Muscle of leg (tissue), 11 donors: ENCODE results near the gene NFIC. TPM values are rescaled to one million over a fixed set of nuclear protein-coding genes. Genes with fewer than 3 reads are reported as not detected.
"Not testable (repeated sequence)": the region's sequence is repeated elsewhere in the genome, so short reads cannot be mapped to it uniquely, and the experiment has no call there.

Source experiments
- DNase-seq: peaks from one replicate; pipeline ENCODE4 v3.0.0; 2013
- H3K27ac ChIP-seq: one replicate; pipeline ENCODE4 v1.5.1; 2013; ENCODE audit warnings: mild to moderate bottlenecking, low read length, control low read depth
- H3K27me3 ChIP-seq: one replicate; pipeline ENCODE4 v1.6.1; 2013; ENCODE audit warnings: low read length; ENCODE audit not compliant: control insufficient read depth, insufficient read depth
- H3K36me3 ChIP-seq: one replicate; pipeline ENCODE4 v1.6.1; 2013; ENCODE audit warnings: low read length; ENCODE audit not compliant: control insufficient read depth, insufficient read depth
- H3K4me1 ChIP-seq: one replicate; pipeline ENCODE4 v1.6.1; 2013; ENCODE audit warnings: low read length; ENCODE audit not compliant: control insufficient read depth, insufficient read depth
- H3K4me3 ChIP-seq: one replicate; pipeline ENCODE4 v1.5.1; 2013; ENCODE audit warnings: low read length, control low read depth
- H3K9me3 ChIP-seq: replicated peaks from 2 replicates; pipeline ENCODE4 v1.6.1; 2013; ENCODE audit warnings: low read depth, low read length; ENCODE audit not compliant: control insufficient read depth
- WGBS: methylation state at CpG from one replicate; pipeline ENCODE4 v1.1.5; 2013; ENCODE audit warnings: missing lambda C conversion rate; ENCODE audit not compliant: insufficient coverage; 5-methylcytosine and 5-hydroxymethylcytosine counted together
- polyA plus RNA-seq, 8 donors: library from polyadenylated mRNA; unstranded; fragments of 120-200 nt; gene quantifications; one replicate each; pipeline versions ENCODE4 v1.2.1 to v1.2.3, GENCODE V29; 2013; ENCODE audit warnings: inconsistent platforms in 1 of 8, low replicate concordance in 1 of 8; ENCODE audit not compliant: insufficient read length in 8 of 8, insufficient read depth in 1 of 8
- total RNA-seq: library from RNA; stranded (reverse); fragments of 120-200 nt; gene quantifications from one replicate; pipeline ENCODE4 v1.2.4, GENCODE V29; 2013

NFIC gene
- total and polyA plus RNA-seq, 9 donors: 18.4 to 54.5 (median 47.0) TPM

DNA sequence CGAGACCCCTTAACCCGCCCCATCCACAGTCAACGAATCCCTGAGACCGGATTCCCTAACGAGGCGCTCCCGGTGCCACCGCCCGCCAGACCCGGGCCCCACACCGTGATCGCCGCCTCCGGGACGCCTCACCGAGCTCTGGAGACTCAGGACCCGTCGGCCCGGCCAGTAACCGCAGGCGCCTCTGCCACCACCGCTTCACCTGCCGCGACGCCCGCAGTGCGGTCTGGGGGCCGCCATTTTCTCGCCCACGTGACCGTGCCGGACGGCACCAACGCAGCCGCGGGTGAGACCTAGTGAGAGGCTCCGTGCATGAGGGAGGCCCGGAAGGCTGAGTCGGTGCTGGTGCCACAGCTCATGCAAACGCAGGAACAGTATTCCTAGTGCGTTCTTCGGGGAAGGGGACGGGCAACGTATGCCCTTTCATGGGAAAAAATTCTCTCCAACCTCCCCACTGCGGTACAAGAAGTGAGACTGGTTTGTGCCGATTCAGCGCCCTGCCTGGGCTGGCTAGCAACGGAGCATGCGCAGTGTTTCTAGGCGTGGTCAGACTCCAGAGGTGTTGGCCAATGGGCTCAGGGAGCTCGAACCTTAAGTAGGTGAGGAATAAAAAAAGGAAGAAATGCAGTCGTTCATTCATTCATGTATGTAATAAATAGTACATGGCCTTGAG, 134.2 kb downstream of the NFIC start, which contains the start of gene DOHH:
Gene DOHH, minus strand, starts transcription at position 246 of the 673 bp plus-strand sequence. CDS start 3,860 bp downstream, outside the sequence.
- peak within 1 kb of the TSS; percentile 93 for H3K27ac ChIP-seq
- peaks cover 13% of the 10 kb centered on the region for H3K4me1 ChIP-seq
- no peaks in the 10 kb centered on the region for H3K27me3 ChIP-seq
- peaks cover 26% of the 10 kb centered on the region for H3K36me3 ChIP-seq
- H3K4me3 ChIP-seq: peak within 1 kb of the TSS; percentile 88
- peak; percentile 98 for DNase-seq
- H3K9me3 ChIP-seq: no peaks in the 10 kb centered on the region
- under 1% methylated on average over 43 of the region's 52 CpGs for whole genome bisulfite sequencing

DNA sequence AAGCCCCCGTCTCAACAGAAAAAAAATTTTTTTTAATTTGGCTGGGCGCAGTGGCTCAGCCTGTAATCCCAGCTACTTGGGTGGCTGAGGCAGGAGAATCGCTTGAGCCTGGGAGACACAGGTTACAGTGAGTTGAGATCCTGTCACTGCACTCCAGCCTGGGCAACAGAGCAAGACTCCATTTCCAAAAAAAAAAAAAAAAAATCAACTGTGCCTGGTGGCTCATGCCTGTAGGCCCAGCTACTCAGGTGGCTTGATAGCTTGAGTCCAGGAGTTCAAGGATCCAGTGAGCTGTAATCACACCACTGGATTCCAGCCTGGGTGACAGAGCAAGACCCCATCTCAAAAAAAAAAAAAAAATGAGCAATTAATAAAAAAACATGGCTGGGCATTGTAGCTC, 135.4 kb downstream of the NFIC start:
- Histone ChIP-seq H3K4me3 (no peak overlapping the region), H3K9me3 (no peaks in the 10 kb centered on the region), H3K27me3 (no peaks in the 10 kb centered on the region), H3K4me1 (peaks cover 15% of the 10 kb centered on the region), H3K36me3 (peaks cover 14% of the 10 kb centered on the region), H3K27ac (no peak overlapping the region)
- DNase-seq: no peak
- WGBS: 94% methylated on average over 3 of the region's 3 CpGs

DNA sequence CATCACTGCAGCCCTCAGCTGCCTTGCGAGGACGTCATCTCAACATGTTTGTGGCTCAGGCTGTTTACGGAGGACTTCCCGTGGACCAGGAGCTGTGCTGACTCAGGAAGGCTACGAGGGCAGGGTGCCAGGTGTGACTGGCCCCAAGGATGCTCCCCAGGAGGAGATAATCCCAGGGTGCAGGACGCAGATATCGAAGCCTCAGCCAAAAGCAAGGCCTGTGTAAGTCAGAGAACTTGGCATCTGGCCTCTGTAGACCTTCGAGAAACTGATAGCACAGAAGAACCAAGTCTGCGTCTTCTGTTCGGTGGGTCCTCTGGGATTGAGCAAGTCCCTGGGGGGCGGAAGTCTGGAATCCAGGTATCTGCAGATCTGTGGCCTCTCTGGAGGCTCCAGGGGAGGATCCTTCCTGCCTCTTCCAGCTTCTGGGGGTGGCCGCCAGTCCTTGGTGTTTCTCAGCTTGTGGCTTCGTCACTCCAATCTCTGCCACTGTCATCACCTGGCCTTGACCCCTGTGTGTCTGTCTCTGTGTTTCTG, 136.7 kb downstream of the NFIC start:
- Histone ChIP-seq H3K27me3 (no peaks in the 10 kb centered on the region), H3K4me3 (no peak overlapping the region), H3K27ac (no peak overlapping the region), H3K36me3 (peaks cover 5% of the 10 kb centered on the region), H3K4me1 (peaks cover 23% of the 10 kb centered on the region), H3K9me3 (no peaks in the 10 kb centered on the region)
- WGBS: 89% methylated on average over 12 of the region's 13 CpGs
- DNase-seq: no peak

DNA sequence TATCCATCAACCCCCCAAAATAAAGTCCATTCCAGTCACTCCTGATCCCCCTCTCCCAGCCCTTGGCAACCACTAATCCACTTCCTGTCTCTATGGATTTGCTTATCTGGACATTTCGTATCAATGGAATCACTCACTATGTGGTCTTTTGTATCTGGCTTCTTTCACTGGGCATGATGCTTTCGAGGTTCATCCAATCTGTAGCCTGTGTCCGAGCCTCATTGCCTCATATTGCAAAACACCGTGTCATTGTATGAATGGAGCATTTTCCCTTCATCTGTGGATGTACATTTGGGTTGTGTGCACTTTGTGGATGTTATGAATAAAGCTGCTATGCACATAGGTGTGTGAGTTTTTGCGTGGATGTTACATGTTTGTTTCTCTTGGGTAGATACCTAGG, 138.4 kb downstream of the NFIC start:
- no peaks in the 10 kb centered on the region for H3K9me3 ChIP-seq
- no peak overlapping the region for H3K27ac ChIP-seq
- H3K27me3 ChIP-seq: no peaks in the 10 kb centered on the region
- DNase-seq: no peak
- H3K36me3 ChIP-seq: peaks cover 10% of the 10 kb centered on the region
- WGBS: 75% methylated on average over 1 of the region's 5 CpGs
- H3K4me1 ChIP-seq: peaks cover 27% of the 10 kb centered on the region
- H3K4me3 ChIP-seq: no peak overlapping the region

DNA sequence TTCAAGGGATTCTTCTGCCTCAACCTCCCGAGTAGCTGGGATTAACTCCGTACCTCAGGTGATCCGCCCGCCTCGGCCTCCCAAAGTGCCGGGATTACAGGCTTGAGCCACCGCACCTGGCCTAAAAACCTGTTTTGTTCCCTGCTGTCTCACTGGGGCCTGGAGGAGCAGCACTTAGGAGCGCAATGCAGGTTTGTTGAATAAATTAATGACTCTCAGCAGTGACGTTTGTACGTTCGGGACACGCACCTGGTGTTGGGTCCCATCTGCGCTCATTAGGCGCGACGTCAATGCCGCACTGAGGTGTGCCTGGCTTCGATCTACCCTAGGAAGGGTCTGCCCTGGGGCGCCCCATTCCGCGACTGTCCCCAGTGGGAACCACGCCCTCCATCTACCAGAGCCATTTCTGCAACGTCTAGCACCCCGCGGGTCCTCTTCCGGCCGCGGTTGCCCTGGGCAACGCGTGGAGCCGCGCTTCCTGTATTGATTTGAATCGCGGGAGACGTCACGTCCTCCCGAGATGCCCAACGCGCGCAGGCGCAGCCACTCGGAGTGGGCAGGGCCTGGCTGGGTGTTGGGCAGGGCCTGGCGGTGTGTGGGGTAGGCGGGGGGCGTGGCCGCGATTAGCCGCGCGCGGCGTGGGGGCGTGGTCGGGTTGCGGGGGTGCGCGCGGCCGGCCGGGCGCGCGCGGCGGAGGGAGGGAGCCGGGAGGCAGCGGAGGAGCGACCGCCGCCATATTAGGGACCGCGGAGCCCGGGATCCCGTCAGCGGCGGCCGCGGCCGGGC, 139.4 kb downstream of the NFIC start, which contains the start of gene FZR1:
Gene FZR1, plus strand, starts transcription at position 714 of the 786 bp plus-strand sequence. CDS start 16,679 bp downstream, outside the sequence.
- peaks cover 24% of the 10 kb centered on the region for H3K4me1 ChIP-seq
- H3K9me3 ChIP-seq: no peaks in the 10 kb centered on the region
- peak; percentile 99 for DNase-seq
- no peaks in the 10 kb centered on the region for H3K27me3 ChIP-seq
- peak within 1 kb of the TSS; percentile 79 for H3K27ac ChIP-seq
- 1% methylated on average over 73 of the region's 79 CpGs for WGBS
- H3K4me3 ChIP-seq: peak within 1 kb of the TSS; percentile 89
- peaks cover 18% of the 10 kb centered on the region for H3K36me3 ChIP-seq

DNA sequence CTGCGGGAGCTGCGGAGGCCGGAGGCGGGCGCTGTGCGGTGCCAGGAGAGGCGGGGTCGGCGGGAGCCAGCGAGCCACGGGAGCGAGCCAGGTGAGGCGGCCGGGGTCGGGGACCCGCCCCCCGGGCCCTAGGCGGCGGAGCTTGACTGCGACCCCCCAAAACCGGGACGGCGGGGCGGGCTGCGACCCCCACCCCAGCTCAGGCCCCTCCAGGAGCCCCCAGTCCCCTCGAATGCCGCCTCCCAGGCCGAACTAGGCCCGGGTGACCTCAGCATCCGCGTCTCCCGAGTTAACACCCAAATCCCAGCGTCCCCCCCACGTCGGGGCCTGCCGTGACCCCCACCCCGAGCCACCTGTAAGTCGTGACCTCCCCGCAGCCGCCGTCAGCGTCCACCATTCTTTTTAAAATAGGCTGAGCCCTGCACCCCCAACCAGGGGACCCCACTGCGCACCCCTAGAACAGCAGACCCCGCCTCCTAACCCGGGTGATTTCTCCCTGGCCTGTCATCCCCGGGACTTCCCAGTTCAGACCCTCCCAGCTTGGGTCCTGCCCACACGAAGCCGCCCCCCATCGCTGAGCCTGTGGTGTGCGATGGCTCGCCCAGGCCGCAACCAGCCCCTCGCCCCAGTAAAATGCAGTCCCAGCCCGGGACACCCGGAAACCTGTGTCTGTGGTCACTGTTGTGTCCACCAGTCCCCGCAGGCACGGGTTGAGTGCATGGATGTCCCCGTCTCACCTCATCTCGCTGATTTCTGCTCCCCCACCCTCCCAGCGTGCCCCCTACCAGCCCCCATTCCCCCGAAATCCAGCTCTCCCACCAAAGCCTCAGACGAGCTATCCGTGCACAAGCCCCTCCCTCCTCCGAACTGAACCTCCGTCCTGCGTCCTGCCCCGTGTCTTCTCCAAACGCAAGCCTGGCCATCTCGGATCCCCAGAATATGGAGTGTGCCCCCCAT, 140.3 kb downstream of the NFIC start:
- Histone ChIP-seq H3K4me1 (peaks cover 20% of the 10 kb centered on the region), H3K9me3 (no peaks in the 10 kb centered on the region), H3K4me3 (peak overlapping the region; percentile 89), H3K27ac (peak overlapping the region; percentile 76), H3K27me3 (no peaks in the 10 kb centered on the region), H3K36me3 (peaks cover 24% of the 10 kb centered on the region)
- under 1% methylated on average over 63 of the region's 69 CpGs for WGBS
- peak; percentile 52 for DNase-seq

DNA sequence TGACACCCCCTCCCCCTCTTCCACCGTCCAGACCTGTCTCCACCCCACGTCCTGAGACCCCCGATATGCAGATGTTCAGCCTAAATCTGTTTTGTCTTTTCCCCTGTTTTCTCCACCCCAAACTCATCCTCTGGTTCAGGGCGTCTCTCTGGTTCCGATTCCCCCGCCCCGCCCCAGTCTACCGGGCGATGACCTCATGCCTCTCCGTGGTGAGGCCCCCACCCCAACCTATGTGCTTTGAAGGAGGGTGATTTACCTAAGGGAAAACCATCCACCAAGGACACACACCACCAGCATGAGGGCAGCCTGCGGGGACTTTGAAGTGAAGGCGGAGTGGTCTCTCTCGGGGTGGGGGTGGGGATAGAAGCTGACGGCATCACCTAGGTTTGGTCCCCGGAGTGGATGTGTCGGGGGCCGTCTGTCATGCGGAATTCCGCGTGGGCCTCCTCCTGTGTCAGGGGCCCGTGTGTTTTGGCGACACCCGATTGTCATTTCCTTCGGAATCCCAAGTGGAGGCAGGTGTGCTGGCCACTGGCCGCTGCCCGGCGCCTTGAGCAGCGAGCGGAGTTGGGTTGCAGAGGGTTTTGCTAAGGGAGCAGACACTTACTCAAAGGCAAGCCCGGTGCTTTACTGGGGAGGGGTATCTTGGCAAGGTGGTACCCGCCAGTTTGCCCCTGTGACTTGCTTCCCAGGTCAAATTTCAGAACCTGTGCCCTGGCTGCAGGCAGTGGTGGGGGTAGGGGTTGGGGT, 141.2 kb downstream of the NFIC start:
- Histone ChIP-seq H3K27me3 (no peaks in the 10 kb centered on the region), H3K27ac (peak overlapping the region; percentile 76), H3K36me3 (peaks cover 28% of the 10 kb centered on the region), H3K4me3 (peak overlapping the region; percentile 89), H3K9me3 (no peaks in the 10 kb centered on the region), H3K4me1 (peaks cover 20% of the 10 kb centered on the region)
- WGBS: 11% methylated on average over 23 of the region's 31 CpGs
- peak; percentile 48 for DNase-seq

DNA sequence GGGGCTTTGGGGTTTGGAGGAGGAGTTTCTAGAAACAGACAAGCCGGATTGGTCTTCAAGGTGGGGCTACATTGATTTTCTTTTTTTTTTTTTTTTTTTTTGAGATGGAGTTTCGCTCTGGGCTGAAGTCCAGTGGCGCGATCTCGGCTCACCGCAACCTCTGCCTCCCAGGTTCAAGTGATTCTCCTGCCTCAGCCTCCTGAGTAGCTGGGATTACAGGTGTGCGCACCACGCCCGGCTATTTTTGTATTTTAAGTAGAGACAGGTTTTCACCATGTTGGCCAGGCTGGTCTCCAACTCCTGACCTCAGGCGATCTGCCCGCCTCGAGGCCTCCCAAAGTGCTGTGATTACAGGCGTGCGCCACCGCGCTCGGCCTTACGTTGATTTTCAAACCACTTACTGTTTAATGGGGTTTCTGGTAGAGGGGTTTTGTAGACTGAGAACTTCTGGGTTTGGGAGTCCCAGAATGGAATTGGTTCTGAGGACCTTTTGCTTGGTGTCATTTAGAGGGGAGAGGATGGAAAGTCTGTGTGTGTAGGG, 141.8 kb downstream of the NFIC start:
- H3K27me3 ChIP-seq, H3K27ac ChIP-seq, H3K4me3 ChIP-seq, DNase-seq, H3K9me3 ChIP-seq: not testable (repeated sequence)
- WGBS: 98% methylated on average over 16 of the region's 18 CpGs
- peaks cover 34% of the 10 kb centered on the region for H3K36me3 ChIP-seq
- H3K4me1 ChIP-seq: peaks cover 20% of the 10 kb centered on the region
